SK-N-SH (cell line): ENCODE data around the gene AIFM3. TPM values are rescaled to one million over a fixed set of nuclear protein-coding genes. Genes with fewer than 3 reads are reported as not detected.

ENCODE experiments used
- CTCF ChIA-PET: fragments of 300-600, 350-600 bp; formaldehyde crosslinking; extraction: SDS; loops from one replicate; lab custom pipeline; 2021; lab: Yijun Ruan, JAX
- POLR2A ChIA-PET: fragments of 350-600 bp; sonication (Branson Sonifier 250); formaldehyde crosslinking; extraction: SDS; loops from one replicate; lab custom pipeline; 2020; ENCODE audit warnings: antibody characterized with exemption, inconsistent platforms; lab: Yijun Ruan, JAX
- DNase-seq: peaks from one replicate; pipeline ENCODE4 v3.0.0; 2012
- H2AFZ ChIP-seq: fragments of 200-600 bp; sonication (generic); 2 replicates; pipeline ENCODE4 v1.8.1; 2016; ENCODE audit warnings: antibody characterized with exemption, mild to moderate bottlenecking, low read depth
- H3F3A ChIP-seq: fragments of 200-600 bp; sonication (generic); replicated peaks from 2 replicates; pipeline ENCODE3; 2016; ENCODE audit warnings: antibody characterized with exemption, mild to moderate bottlenecking; ENCODE audit not compliant: insufficient read depth
- H3K27ac ChIP-seq, 2 experiments: fragments of 200-500 bp in 1 of 2; fragments of 200-600 bp in 1 of 2; sonication (Bioruptor generic) in 1 of 2; sonication (generic), shearing (Covaris generic) in 1 of 2; 2 replicates each; pipeline versions ENCODE4 v1.5.1 to v1.6.1; 2014 to 2016; ENCODE audit warnings: low read depth in 2 of 2, inconsistent platforms in 1 of 2, low read length in 1 of 2, mild to moderate bottlenecking in 1 of 2, mixed read lengths in 1 of 2
- H3K27me3 ChIP-seq: fragments of 200-600 bp; sonication (generic), shearing (Covaris generic); 2 replicates; pipeline ENCODE4 v1.6.1; 2016; ENCODE audit warnings: mixed run types; ENCODE audit not compliant: insufficient read depth
- H3K36me3 ChIP-seq, 2 experiments: fragments of 200-500 bp in 1 of 2; fragments of 200-600 bp in 1 of 2; sonication (Bioruptor generic) in 1 of 2; sonication (generic) in 1 of 2; replicated peaks in 1 of 2; 2 replicates each; pipeline versions ENCODE3 to v1.5.1; 2014 to 2016; ENCODE audit warnings: low read length in 1 of 2, mild to moderate bottlenecking in 1 of 2; ENCODE audit not compliant: insufficient read depth in 2 of 2, control insufficient read depth in 1 of 2
- H3K4me1 ChIP-seq, 2 experiments: fragments of 200-500 bp in 1 of 2; fragments of 200-600 bp in 1 of 2; sonication (Bioruptor generic) in 1 of 2; sonication (generic), shearing (Covaris generic) in 1 of 2; 2 replicates each; pipeline versions ENCODE4 v1.5.1 to v1.6.1; 2014 to 2016; ENCODE audit warnings: low read depth in 1 of 2, low read length in 1 of 2, mixed run types in 1 of 2; ENCODE audit not compliant: insufficient read depth in 2 of 2, control insufficient read depth in 1 of 2
- H3K4me2 ChIP-seq: fragments of 200-600 bp; sonication (generic), shearing (Covaris generic); 2 replicates; pipeline ENCODE4 v1.6.1; 2017; ENCODE audit warnings: mixed run types
- H3K4me3 ChIP-seq, 2 experiments: fragments of 200-500 bp in 1 of 2; fragments of 200-600 bp in 1 of 2; sonication (Bioruptor generic) in 1 of 2; sonication (generic), shearing (Covaris generic) in 1 of 2; 2 replicates each; pipeline versions ENCODE4 v1.5.1 to v1.8.1; 2014 to 2016; ENCODE audit warnings: low read depth in 2 of 2, inconsistent platforms in 1 of 2, low read length in 1 of 2, mild to moderate bottlenecking in 1 of 2, mixed read lengths in 1 of 2, moderate library complexity in 1 of 2
- H3K79me2 ChIP-seq: fragments of 200-600 bp; sonication (generic); 2 replicates; pipeline ENCODE4 v1.8.1; 2017; ENCODE audit warnings: mild to moderate bottlenecking; ENCODE audit not compliant: insufficient read depth
- H3K9ac ChIP-seq: fragments of 200-600 bp; sonication (generic); 2 replicates; pipeline ENCODE4 v1.6.1; 2017; ENCODE audit warnings: mixed run types
- H3K9me2 ChIP-seq: fragments of 200-600 bp; sonication (generic); 2 replicates; pipeline ENCODE4 v1.6.1; 2017; ENCODE audit warnings: mixed run types
- H3K9me3 ChIP-seq: fragments of 200-600 bp; sonication (generic); 2 replicates; pipeline ENCODE4 v1.6.1; 2017; ENCODE audit warnings: mixed run types, mild to moderate bottlenecking, moderate library complexity
- H4K20me1 ChIP-seq: fragments of 200-600 bp; sonication (generic); 2 replicates; pipeline ENCODE4 v1.6.1; 2017; ENCODE audit warnings: mild to moderate bottlenecking, mixed run types; ENCODE audit not compliant: insufficient read depth
- CTCF ChIP-seq: fragments of 200-600 bp; sonication (generic); IDR thresholded peaks from 2 replicates; pipeline ENCODE4 v1.6.1; 2017; ENCODE audit warnings: antibody characterized with exemption, mild to moderate bottlenecking, moderate library complexity
- FOSL2 ChIP-seq: IDR thresholded peaks from 2 replicates; pipeline ENCODE4 v1.4.0; 2012; ENCODE audit warnings: low read depth, mild to moderate bottlenecking, moderate library complexity, borderline replicate concordance
- FOXJ3 ChIP-seq: sonication (generic); formaldehyde crosslinking; IDR thresholded peaks from 2 replicates; pipeline ENCODE4 v1.5.1; 2020; ENCODE audit warnings: mild to moderate bottlenecking, missing genetic modification reagents
- FOXM1 ChIP-seq: IDR thresholded peaks from 2 replicates; pipeline ENCODE4 v1.4.0; 2012; ENCODE audit warnings: low read depth, mild to moderate bottlenecking
- GATA2 ChIP-seq: sonication (generic); formaldehyde crosslinking; IDR thresholded peaks from 2 replicates; pipeline ENCODE4 v1.5.0; 2020; ENCODE audit warnings: mild to moderate bottlenecking, missing genetic modification reagents
- JUND ChIP-seq: IDR thresholded peaks from 2 replicates; pipeline ENCODE4 v1.4.0; 2012
- MXI1 ChIP-seq: IDR thresholded peaks from 2 replicates; pipeline ENCODE4 v1.6.1; 2012; ENCODE audit warnings: mild to moderate bottlenecking, low read depth, low read length, improper control_type of control experiment
- NRF1 ChIP-seq: IDR thresholded peaks from 2 replicates; pipeline ENCODE4 v1.6.1; 2012; ENCODE audit warnings: low read depth, mild to moderate bottlenecking, low read length
- RCOR1 ChIP-seq: fragments of 150-350 bp; IDR thresholded peaks from 2 replicates; pipeline ENCODE4 v1.6.1; 2017; ENCODE audit warnings: antibody characterized with exemption, low read length
- SIN3A ChIP-seq: IDR thresholded peaks from 2 replicates; pipeline ENCODE4 v1.6.1; 2012; ENCODE audit warnings: low read depth, mild to moderate bottlenecking, low read length, moderate library complexity, borderline replicate concordance
- TEAD4 ChIP-seq: IDR thresholded peaks from 2 replicates; pipeline ENCODE4 v1.4.0; 2012; ENCODE audit warnings: mild to moderate bottlenecking, borderline replicate concordance; ENCODE audit not compliant: insufficient read depth
- USF2 ChIP-seq: fragments of 150-350 bp; IDR thresholded peaks from 2 replicates; pipeline ENCODE4 v1.6.1; 2017; ENCODE audit warnings: antibody characterized with exemption, low read length, low read depth, borderline replicate concordance
- YY1 ChIP-seq: IDR thresholded peaks from 2 replicates; pipeline ENCODE4 v1.4.0; 2012; ENCODE audit warnings: low read depth, mild to moderate bottlenecking
- WGBS: methylation state at CpG from one replicate; pipeline ENCODE4 v1.1.6; 2017; ENCODE audit warnings: low lambda C conversion rate; 5-methylcytosine and 5-hydroxymethylcytosine counted together
- polyA plus RNA-seq, 3 experiments: library from polyadenylated mRNA; depleted of rRNA; stranded (reverse); fragments of >200 nt; gene quantifications; 2 replicates each; pipeline ENCODE4 v1.2.3, GENCODE V29; 2012
- TF ChIP-seq, protein P1 (sequence below): IDR thresholded peaks from 2 replicates; pipeline ENCODE4; 2012
- TF ChIP-seq, protein P2 (sequence below): IDR thresholded peaks from 2 replicates; pipeline ENCODE4 v1.4.0; 2012; ENCODE audit warnings: low read depth, borderline replicate concordance
- TF ChIP-seq, protein P3 (sequence below): IDR thresholded peaks from 2 replicates; pipeline ENCODE4 v1.4.0; 2012; ENCODE audit warnings: low read depth, borderline replicate concordance

AIFM3 gene
- polyA plus RNA-seq, 1 of the 3 experiments (the other 2 are of a cell fraction): 1.7 TPM

DNA sequence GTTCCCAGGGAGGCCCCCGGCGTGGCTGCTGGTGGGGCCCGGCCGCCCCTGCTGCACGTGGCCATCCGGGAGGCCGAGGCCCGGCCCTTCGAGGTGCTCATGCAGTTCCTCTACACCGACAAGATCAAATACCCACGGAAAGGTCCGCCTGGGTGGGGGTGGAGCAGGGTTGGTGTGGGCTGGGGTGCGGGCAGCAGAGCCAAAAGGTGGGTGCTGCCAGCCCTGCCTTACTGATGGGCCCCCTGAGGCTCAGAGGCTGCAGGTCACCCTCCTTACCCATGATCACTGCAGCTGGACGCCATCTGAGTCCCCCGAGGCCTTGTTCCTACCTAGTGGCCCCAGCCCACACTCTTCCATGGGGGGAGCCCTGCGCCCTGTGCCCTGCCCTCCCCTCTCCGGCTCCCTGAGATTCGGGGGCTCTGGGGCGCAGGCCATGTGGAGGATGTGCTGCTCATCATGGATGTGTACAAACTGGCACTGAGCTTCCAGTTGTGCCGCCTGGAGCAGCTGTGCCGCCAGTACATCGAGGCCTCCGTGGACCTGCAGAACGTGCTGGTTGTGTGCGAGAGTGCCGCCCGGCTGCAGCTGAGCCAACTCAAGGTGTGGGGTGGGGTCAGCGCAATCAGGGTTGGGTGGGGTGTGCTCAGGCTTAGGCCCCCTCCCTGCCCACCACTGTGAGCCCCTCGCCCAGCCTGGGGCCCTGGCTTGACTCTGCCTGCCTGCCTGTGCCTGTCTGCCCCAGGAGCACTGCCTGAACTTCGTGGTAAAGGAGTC lies 27.3 kb downstream of the AIFM3 start:
- Histone ChIP-seq H3K27ac (no peak overlapping the region), H3K9ac (no peak overlapping the region), H3K4me1 (peaks cover 0 to 4% of the 10 kb centered on the region in 2 experiments; a peak in 2 of 4 replicates), H3K4me2 (no peak overlapping the region), H4K20me1 (0 out of 2 replicates have a peak, but pooled peaks cover 5% of the 10 kb centered on the region), H3K9me2 (no peaks in the 10 kb centered on the region), H3K9me3 (no peaks in the 10 kb centered on the region), H3F3A (peaks cover 5% of the 10 kb centered on the region), H3K4me3 (no peak overlapping the region), H3K79me2 (no peaks in the 10 kb centered on the region), H3K36me3 (peaks cover 0 to 67% of the 10 kb centered on the region in 2 experiments), H3K27me3 (no peaks in the 10 kb centered on the region), H2AFZ (no peak overlapping the region)
- WGBS: 90% methylated on average over 12 of the region's 30 CpGs
- ChIA-PET POLR2A (interaction anchor here (1.1 kb wide), 1 partner anchor 12 kb away, joined by 4 read pairs; the partner anchor contains the start of gene LZTR1), CTCF (interaction anchor here (0.6 to 1.3 kb wide), 3 partner anchors 12 to 1682 kb away, joined by 3 read pairs; partner anchors contain the start of gene LZTR1)
- TF ChIP-seq, protein P1, sequence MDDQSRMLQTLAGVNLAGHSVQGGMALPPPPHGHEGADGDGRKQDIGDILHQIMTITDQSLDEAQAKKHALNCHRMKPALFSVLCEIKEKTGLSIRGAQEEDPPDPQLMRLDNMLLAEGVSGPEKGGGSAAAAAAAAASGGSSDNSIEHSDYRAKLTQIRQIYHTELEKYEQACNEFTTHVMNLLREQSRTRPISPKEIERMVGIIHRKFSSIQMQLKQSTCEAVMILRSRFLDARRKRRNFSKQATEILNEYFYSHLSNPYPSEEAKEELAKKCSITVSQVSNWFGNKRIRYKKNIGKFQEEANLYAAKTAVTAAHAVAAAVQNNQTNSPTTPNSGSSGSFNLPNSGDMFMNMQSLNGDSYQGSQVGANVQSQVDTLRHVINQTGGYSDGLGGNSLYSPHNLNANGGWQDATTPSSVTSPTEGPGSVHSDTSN: no peak
- TF ChIP-seq NRF1 (no peak), FOXM1 (no peak), RCOR1 (no peak), USF2 (no peak), MXI1 (no peak), FOXJ3 (CRISPR knock-in tag) (no peak), JUND (no peak), SIN3A (no peak), TEAD4 (no peak)
- TF ChIP-seq, protein P2, sequence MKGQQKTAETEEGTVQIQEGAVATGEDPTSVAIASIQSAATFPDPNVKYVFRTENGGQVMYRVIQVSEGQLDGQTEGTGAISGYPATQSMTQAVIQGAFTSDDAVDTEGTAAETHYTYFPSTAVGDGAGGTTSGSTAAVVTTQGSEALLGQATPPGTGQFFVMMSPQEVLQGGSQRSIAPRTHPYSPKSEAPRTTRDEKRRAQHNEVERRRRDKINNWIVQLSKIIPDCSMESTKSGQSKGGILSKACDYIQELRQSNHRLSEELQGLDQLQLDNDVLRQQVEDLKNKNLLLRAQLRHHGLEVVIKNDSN: no peak
- no peak for DNase-seq

- Histone ChIP-seq H3K36me3 (peaks cover 0 to 72% of the 10 kb centered on the region in 2 experiments), H3K4me2 (no peak overlapping the region), H3K9me3 (no peaks in the 10 kb centered on the region), H3K4me3 (no peak overlapping the region), H3K27ac (no peak overlapping the region), H3K27me3 (no peaks in the 10 kb centered on the region), H3K79me2 (peaks cover 5% of the 10 kb centered on the region; the same call in 1 of the 2 replicates), H3K4me1 (peaks cover under 1 to 9% of the 10 kb centered on the region in 2 experiments; a peak in 2 of 4 replicates), H3F3A (peaks cover 7% of the 10 kb centered on the region), H3K9ac (no peak overlapping the region), H2AFZ (no peak overlapping the region), H4K20me1 (0 out of 2 replicates have a peak, but pooled peaks cover 5% of the 10 kb centered on the region), H3K9me2 (no peaks in the 10 kb centered on the region)
- POLR2A ChIA-PET: interaction anchor here (1.1 kb wide), 1 partner anchor 13 kb away, joined by 4 read pairs; the partner anchor contains the start of gene LZTR1
- 89% methylated on average over 7 of the region's 10 CpGs for WGBS
- CTCF ChIA-PET: interaction anchor here (0.6 to 0.9 kb wide), 2 partner anchors 109 to 1683 kb away, joined by 3 read pairs; no protein-coding TSS in a partner anchor
- DNase-seq: no peak
- TF ChIP-seq, protein P1: no peak
- TF ChIP-seq CTCF (no peak), FOSL2 (no peak), NRF1 (no peak), GATA2 (CRISPR knock-in tag) (no peak), TEAD4 (no peak), YY1 (no peak), MXI1 (no peak)
- TF ChIP-seq, protein P3, sequence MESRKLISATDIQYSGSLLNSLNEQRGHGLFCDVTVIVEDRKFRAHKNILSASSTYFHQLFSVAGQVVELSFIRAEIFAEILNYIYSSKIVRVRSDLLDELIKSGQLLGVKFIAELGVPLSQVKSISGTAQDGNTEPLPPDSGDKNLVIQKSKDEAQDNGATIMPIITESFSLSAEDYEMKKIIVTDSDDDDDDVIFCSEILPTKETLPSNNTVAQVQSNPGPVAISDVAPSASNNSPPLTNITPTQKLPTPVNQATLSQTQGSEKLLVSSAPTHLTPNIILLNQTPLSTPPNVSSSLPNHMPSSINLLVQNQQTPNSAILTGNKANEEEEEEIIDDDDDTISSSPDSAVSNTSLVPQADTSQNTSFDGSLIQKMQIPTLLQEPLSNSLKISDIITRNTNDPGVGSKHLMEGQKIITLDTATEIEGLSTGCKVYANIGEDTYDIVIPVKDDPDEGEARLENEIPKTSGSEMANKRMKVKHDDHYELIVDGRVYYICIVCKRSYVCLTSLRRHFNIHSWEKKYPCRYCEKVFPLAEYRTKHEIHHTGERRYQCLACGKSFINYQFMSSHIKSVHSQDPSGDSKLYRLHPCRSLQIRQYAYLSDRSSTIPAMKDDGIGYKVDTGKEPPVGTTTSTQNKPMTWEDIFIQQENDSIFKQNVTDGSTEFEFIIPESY: no peak
These were observed 27.8 kb downstream of the AIFM3 start for GRCh38 chr22:20994902-20995241.
